HCT116 (cell line): Measurements from ENCODE around the gene PDE4D. TPM values are rescaled to one million over a fixed set of nuclear protein-coding genes. Genes with fewer than 3 reads are reported as not detected.

Experiments used
- ATAC-seq: fragments of 200-7000 bp; cut with Tn5 transposase; 2 replicates; pipeline ENCODE4 v1.9.1; 2020; ENCODE audit warnings: mild to moderate bottlenecking, moderate library complexity
- BruUV-seq: library from RNA; stranded (reverse); fragments of 400-500 nt; replicated peaks from 2 replicates; lab custom pipeline; 2021; lab: Mats Ljungman, UMichigan
- CTCF ChIA-PET: fragments of 300-600 bp; sonication (Branson Sonifier 250); formaldehyde crosslinking; loops from one replicate; lab custom pipeline; 2021; ENCODE audit warnings: antibody characterized with exemption; lab: Charles Lee
- POLR2A ChIA-PET: fragments of 300-600, 350-600 bp; sonication (Branson Sonifier 250); formaldehyde crosslinking; loops from one replicate; lab custom pipeline; 2021; ENCODE audit warnings: antibody characterized with exemption; lab: Charles Lee
- RAD21 ChIA-PET, 2 experiments: fragments of 300-600 bp; sonication (Branson Sonifier 250); formaldehyde crosslinking; loops; one replicate each; lab custom pipeline; 2023; ENCODE audit warnings: low total read pairs in 2 of 2; ENCODE audit not compliant: uncharacterized antibody in 2 of 2, unreplicated experiment in 2 of 2, low non-redundant PET in 1 of 2; lab: Charles Lee
- DNase-seq: peaks from one replicate; pipeline ENCODE4 v3.0.0-alpha.2; 2010; ENCODE audit warnings: low read depth, low spot score
- H2AFZ ChIP-seq: fragments of 200-600 bp; shearing (Covaris generic), sonication (generic); 2 replicates; pipeline ENCODE4 v1.6.1; 2017; ENCODE audit warnings: low read depth, mixed run types, mixed read lengths, antibody characterized with exemption, low read length; ENCODE audit not compliant: poor library complexity, severe bottlenecking
- H3K27ac ChIP-seq: 2 replicates; pipeline ENCODE4 v1.5.1; 2012; ENCODE audit warnings: low read depth, low read length
- H3K27me3 ChIP-seq: fragments of 200-600 bp; sonication (generic); 2 replicates; pipeline ENCODE4 v1.6.1; 2016; ENCODE audit warnings: mixed run types, low read length, mixed read lengths; ENCODE audit not compliant: insufficient read depth
- H3K36me3 ChIP-seq, 2 experiments: fragments of 200-500 bp in 1 of 2; fragments of 200-600 bp in 1 of 2; sonication (Bioruptor generic) in 1 of 2; sonication (generic) in 1 of 2; 2 replicates each; pipeline versions ENCODE4 v1.5.1 to v1.6.1; 2014 to 2016; ENCODE audit warnings: low read length in 2 of 2, inconsistent platforms in 1 of 2, mixed read lengths in 1 of 2, mixed run types in 1 of 2; ENCODE audit not compliant: insufficient read depth in 2 of 2, control insufficient read depth in 1 of 2
- H3K4me1 ChIP-seq, 2 experiments: fragments of 200-600 bp in 1 of 2; sonication (generic) in 1 of 2; 2 replicates each; pipeline versions ENCODE4 v1.5.1 to v1.6.1; 2012 to 2017; ENCODE audit warnings: low read length in 2 of 2, inconsistent platforms in 1 of 2, mild to moderate bottlenecking in 1 of 2, mixed read lengths in 1 of 2, mixed run types in 1 of 2, moderate library complexity in 1 of 2; ENCODE audit not compliant: insufficient read depth in 2 of 2, control insufficient read depth in 1 of 2
- H3K4me2 ChIP-seq: fragments of 200-600 bp; sonication (generic); 2 replicates; pipeline ENCODE4 v1.6.1; 2017; ENCODE audit warnings: mixed run types, low read length, mixed read lengths
- H3K4me3 ChIP-seq, 2 experiments: fragments of 200-600 bp in 1 of 2; sonication (generic) in 1 of 2; replicated peaks in 1 of 2; 2 replicates each; pipeline ENCODE4 v1.5.1; 2011 to 2016; ENCODE audit warnings: low read length in 2 of 2, control low read depth in 1 of 2, low read depth in 1 of 2, mild to moderate bottlenecking in 1 of 2, mixed read lengths in 1 of 2, mixed run types in 1 of 2
- H3K79me2 ChIP-seq: fragments of 200-600 bp; sonication (generic); 2 replicates; pipeline ENCODE4 v1.6.1; 2017; ENCODE audit warnings: mild to moderate bottlenecking, mixed run types, low read length, moderate library complexity, mixed read lengths; ENCODE audit not compliant: insufficient read depth
- H3K9ac ChIP-seq: fragments of 200-600 bp; sonication (generic); 2 replicates; pipeline ENCODE4 v1.6.1; 2016; ENCODE audit warnings: low read length, mixed read lengths
- H3K9me2 ChIP-seq: fragments of 200-600 bp; sonication (generic), shearing (Covaris generic); 2 replicates; pipeline ENCODE4 v1.6.1; 2017; ENCODE audit warnings: mixed run types, mild to moderate bottlenecking, moderate library complexity; ENCODE audit not compliant: insufficient read depth
- H3K9me3 ChIP-seq, 2 experiments: fragments of 200-500 bp in 1 of 2; fragments of 200-600 bp in 1 of 2; sonication (Bioruptor generic) in 1 of 2; sonication (generic) in 1 of 2; 2 replicates each; pipeline ENCODE4 v1.6.1; 2014 to 2017; ENCODE audit warnings: low read length in 2 of 2, mixed read lengths in 2 of 2, inconsistent platforms in 1 of 2, low read depth in 1 of 2, mild to moderate bottlenecking in 1 of 2, mixed run types in 1 of 2, moderate library complexity in 1 of 2; ENCODE audit not compliant: control insufficient read depth in 1 of 2, insufficient read depth in 1 of 2
- H4K20me1 ChIP-seq: fragments of 200-600 bp; sonication (generic), shearing (Covaris generic); 2 replicates; pipeline ENCODE4 v1.6.1; 2017; ENCODE audit warnings: mixed run types, mild to moderate bottlenecking, moderate library complexity; ENCODE audit not compliant: insufficient read depth
- CBX3 ChIP-seq: IDR thresholded peaks from 2 replicates; pipeline ENCODE4 v1.6.1; 2012; ENCODE audit warnings: low read depth
- EGR1 ChIP-seq: IDR thresholded peaks from 2 replicates; pipeline ENCODE4 v1.6.1; 2012; ENCODE audit warnings: low read depth
- EZH2 ChIP-seq: fragments of 200-600 bp; sonication (generic); IDR thresholded peaks from 2 replicates; pipeline ENCODE4 v1.6.1; 2017; ENCODE audit warnings: antibody characterized with exemption, mixed run types
- EZH2phosphoT487 ChIP-seq: fragments of 200-600 bp; IDR thresholded peaks from 2 replicates; pipeline ENCODE4 v1.6.1; 2018; ENCODE audit warnings: antibody characterized with exemption, borderline replicate concordance
- FOSL1 ChIP-seq: IDR thresholded peaks from 2 replicates; pipeline ENCODE4 v1.6.1; 2012; ENCODE audit warnings: low read depth
- JUND ChIP-seq: IDR thresholded peaks from 2 replicates; pipeline ENCODE4 v1.6.1; 2012
- POLR2A ChIP-seq: IDR thresholded peaks from 2 replicates; pipeline ENCODE4 v1.7.0; 2011; ENCODE audit warnings: borderline replicate concordance; ENCODE audit not compliant: insufficient read depth, insufficient read length; ENCODE audit errors: extremely low read depth
- SRF ChIP-seq: IDR thresholded peaks from 2 replicates; pipeline ENCODE4 v1.6.1; 2012; ENCODE audit warnings: low read depth
- TCF7L2 ChIP-seq: IDR thresholded peaks from 2 replicates; pipeline ENCODE4 v1.7.0; 2011; ENCODE audit warnings: borderline replicate concordance, inconsistent platforms; ENCODE audit not compliant: insufficient read depth, insufficient read length; ENCODE audit errors: extremely low read depth
- YY1 ChIP-seq: IDR thresholded peaks from 2 replicates; pipeline ENCODE4 v1.6.1; 2011; ENCODE audit warnings: low read length, low read depth, moderate library complexity, mild to moderate bottlenecking; ENCODE audit not compliant: insufficient replicate concordance; ENCODE audit errors: extremely low read depth
- ZFX ChIP-seq: fragments of 450-650 bp; IDR thresholded peaks from 2 replicates; pipeline ENCODE4 v1.6.1; 2017
- ZNF274 ChIP-seq: fragments of 200-500 bp; sonication (Bioruptor generic); IDR thresholded peaks from 2 replicates; pipeline ENCODE4 v1.6.1; 2014; ENCODE audit warnings: mild to moderate bottlenecking, low read depth, low read length, inconsistent platforms
- intact Hi-C: fragments of 100-400 bp; cut with micrococcal nuclease; formaldehyde crosslinking; loops from 2 replicates; pipeline ENCODE4 v1.10.0; 2022
- total RNA-seq: library from RNA; stranded (reverse); gene quantifications from one replicate; pipeline ENCODE4 v1.2.1, GENCODE V29; 2021; ENCODE audit not compliant: unreplicated experiment
- TF ChIP-seq, protein P1 (sequence below): IDR thresholded peaks from 2 replicates; pipeline ENCODE4 v1.6.1; 2012
- TF ChIP-seq, protein P2 (sequence below): IDR thresholded peaks from 2 replicates; pipeline ENCODE4 v1.6.1; 2011; ENCODE audit warnings: mild to moderate bottlenecking, low read length, moderate library complexity; ENCODE audit not compliant: insufficient replicate concordance; ENCODE audit errors: extremely low read depth
- TF ChIP-seq, protein P3 (sequence below): IDR thresholded peaks from 2 replicates; pipeline ENCODE4 v1.6.1; 2012; ENCODE audit warnings: low read depth

The PDE4D gene
- total RNA-seq, 1 experiment from 2014 or later: 1.1 TPM

DNA sequence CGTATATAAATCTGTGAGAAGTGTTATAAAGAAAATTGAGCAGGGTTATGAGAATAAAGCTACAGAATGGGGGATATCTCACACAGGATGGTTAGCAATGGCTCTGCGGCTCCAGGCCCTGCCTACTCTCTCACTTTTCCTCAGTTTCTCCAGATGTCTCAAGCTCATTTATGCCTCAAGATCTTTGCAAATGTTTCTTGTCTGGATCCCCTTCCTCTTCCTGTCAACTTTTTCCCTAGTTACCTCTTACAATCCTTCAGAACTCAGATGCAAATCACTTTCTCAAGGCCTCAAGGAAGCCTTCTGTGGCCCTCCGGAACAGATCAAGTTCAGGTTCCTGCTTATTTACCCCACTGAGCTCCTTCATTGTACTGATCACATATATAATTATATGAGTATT is 924.3 kb downstream of the PDE4D start:
- no peak for ATAC-seq
- no peak for DNase-seq
- Histone ChIP-seq H3K27me3 (peaks cover 22% of the 10 kb centered on the region), H2AFZ (no peak overlapping the region), H4K20me1 (no peaks in the 10 kb centered on the region; the same call in 1 of the 2 replicates), H3K9ac (no peak overlapping the region), H3K4me1 (no peaks in the 10 kb centered on the region), H3K4me2 (no peak overlapping the region), H3K27ac (no peak overlapping the region), H3K4me3 (no peak overlapping the region), H3K9me3 (no peaks in the 10 kb centered on the region), H3K9me2 (no peaks in the 10 kb centered on the region), H3K36me3 (no peaks in the 10 kb centered on the region), H3K79me2 (no peaks in the 10 kb centered on the region)
- no TSS peak for BruUV-seq
- ChIA-PET RAD21 (no interaction called here), POLR2A (no interaction called here), CTCF (no interaction called here)
- TF ChIP-seq JUND (no peak), ZFX (no peak)
- TF ChIP-seq, protein P1, sequence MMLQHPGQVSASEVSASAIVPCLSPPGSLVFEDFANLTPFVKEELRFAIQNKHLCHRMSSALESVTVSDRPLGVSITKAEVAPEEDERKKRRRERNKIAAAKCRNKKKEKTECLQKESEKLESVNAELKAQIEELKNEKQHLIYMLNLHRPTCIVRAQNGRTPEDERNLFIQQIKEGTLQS: no peak
- intact Hi-C loops: no loop called here

DNA sequence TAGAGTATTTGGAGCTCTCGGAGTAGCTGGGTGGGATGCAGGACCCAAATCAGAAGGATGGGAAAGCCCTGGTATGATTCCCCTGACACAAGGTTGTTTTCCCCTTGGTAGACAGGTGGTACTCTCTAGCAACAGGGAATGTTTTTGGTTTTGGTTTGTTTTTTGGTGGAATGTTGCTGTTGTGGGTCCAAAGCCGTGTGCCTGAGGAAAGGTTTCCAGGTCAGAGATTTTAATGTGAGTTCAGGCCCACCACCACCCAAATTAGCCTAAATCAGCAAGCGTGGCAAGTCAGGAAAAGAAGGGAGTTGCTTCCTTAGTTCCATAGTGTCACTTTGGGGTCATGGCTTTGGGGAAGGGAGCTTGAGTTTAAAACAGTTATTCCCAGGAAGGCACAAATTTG is 925.2 kb downstream of the PDE4D start:
- no peaks in the 10 kb centered on the region for H4K20me1 ChIP-seq
- POLR2A ChIA-PET: no interaction called here
- ATAC-seq: no peak

More for the DNA sequence above, 925.2 kb downstream of the PDE4D start:
- Histone ChIP-seq H3K27ac (no peak overlapping the region), H3K79me2 (no peaks in the 10 kb centered on the region), H3K9me3 (no peaks in the 10 kb centered on the region), H3K9ac (no peak overlapping the region), H3K36me3 (no peaks in the 10 kb centered on the region), H3K4me3 (no peak overlapping the region), H3K27me3 (peaks cover 21% of the 10 kb centered on the region), H3K4me2 (no peak overlapping the region), H2AFZ (no peak overlapping the region), H3K4me1 (no peaks in the 10 kb centered on the region), H3K9me2 (no peaks in the 10 kb centered on the region)
- ChIA-PET CTCF (no interaction called here), RAD21 (no interaction called here)
- TF ChIP-seq EZH2phosphoT487: no peak
- TF ChIP-seq CBX3: no peak
- no peak for TF ChIP-seq JUND
- TF ChIP-seq EZH2: no peak
- TF ChIP-seq, protein P2, sequence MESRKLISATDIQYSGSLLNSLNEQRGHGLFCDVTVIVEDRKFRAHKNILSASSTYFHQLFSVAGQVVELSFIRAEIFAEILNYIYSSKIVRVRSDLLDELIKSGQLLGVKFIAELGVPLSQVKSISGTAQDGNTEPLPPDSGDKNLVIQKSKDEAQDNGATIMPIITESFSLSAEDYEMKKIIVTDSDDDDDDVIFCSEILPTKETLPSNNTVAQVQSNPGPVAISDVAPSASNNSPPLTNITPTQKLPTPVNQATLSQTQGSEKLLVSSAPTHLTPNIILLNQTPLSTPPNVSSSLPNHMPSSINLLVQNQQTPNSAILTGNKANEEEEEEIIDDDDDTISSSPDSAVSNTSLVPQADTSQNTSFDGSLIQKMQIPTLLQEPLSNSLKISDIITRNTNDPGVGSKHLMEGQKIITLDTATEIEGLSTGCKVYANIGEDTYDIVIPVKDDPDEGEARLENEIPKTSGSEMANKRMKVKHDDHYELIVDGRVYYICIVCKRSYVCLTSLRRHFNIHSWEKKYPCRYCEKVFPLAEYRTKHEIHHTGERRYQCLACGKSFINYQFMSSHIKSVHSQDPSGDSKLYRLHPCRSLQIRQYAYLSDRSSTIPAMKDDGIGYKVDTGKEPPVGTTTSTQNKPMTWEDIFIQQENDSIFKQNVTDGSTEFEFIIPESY: no peak
- no peak for TF ChIP-seq ZNF274
- TF ChIP-seq, protein P1: no peak
- TF ChIP-seq TCF7L2: no peak
- TF ChIP-seq, protein P3, sequence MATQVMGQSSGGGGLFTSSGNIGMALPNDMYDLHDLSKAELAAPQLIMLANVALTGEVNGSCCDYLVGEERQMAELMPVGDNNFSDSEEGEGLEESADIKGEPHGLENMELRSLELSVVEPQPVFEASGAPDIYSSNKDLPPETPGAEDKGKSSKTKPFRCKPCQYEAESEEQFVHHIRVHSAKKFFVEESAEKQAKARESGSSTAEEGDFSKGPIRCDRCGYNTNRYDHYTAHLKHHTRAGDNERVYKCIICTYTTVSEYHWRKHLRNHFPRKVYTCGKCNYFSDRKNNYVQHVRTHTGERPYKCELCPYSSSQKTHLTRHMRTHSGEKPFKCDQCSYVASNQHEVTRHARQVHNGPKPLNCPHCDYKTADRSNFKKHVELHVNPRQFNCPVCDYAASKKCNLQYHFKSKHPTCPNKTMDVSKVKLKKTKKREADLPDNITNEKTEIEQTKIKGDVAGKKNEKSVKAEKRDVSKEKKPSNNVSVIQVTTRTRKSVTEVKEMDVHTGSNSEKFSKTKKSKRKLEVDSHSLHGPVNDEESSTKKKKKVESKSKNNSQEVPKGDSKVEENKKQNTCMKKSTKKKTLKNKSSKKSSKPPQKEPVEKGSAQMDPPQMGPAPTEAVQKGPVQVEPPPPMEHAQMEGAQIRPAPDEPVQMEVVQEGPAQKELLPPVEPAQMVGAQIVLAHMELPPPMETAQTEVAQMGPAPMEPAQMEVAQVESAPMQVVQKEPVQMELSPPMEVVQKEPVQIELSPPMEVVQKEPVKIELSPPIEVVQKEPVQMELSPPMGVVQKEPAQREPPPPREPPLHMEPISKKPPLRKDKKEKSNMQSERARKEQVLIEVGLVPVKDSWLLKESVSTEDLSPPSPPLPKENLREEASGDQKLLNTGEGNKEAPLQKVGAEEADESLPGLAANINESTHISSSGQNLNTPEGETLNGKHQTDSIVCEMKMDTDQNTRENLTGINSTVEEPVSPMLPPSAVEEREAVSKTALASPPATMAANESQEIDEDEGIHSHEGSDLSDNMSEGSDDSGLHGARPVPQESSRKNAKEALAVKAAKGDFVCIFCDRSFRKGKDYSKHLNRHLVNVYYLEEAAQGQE: no peak
- TF ChIP-seq SRF: no peak
- TF ChIP-seq POLR2A: no peak
- TF ChIP-seq YY1: no peak
- TF ChIP-seq FOSL1: no peak
- no peak for TF ChIP-seq EGR1
- DNase-seq: no peak
- intact Hi-C loops: no loop called here
- BruUV-seq: no TSS peak
